RPMI7951 (cell line): Measurements from ENCODE around the gene SOCS6. TPM values are rescaled to one million over a fixed set of nuclear protein-coding genes. Genes with fewer than 3 reads are reported as not detected.
"Not testable (repeated sequence)": the region's sequence is repeated elsewhere in the genome, so short reads cannot be mapped to it uniquely, and the experiment has no call there.

ENCODE experiments used
- DNase-seq: peaks from one replicate; pipeline ENCODE4 v3.0.0-alpha.2; 2012; ENCODE audit warnings: low read depth
- total RNA-seq: library from RNA; depleted of rRNA; stranded (reverse); fragments of >200 nt; shearing (Covaris generic); gene quantifications from 2 replicates; pipeline ENCODE4 v1.2.3, GENCODE V29; 2014

Gene SOCS6
- total RNA-seq, 1 experiment from 2014 or later, result 27.6 TPM

DNA sequence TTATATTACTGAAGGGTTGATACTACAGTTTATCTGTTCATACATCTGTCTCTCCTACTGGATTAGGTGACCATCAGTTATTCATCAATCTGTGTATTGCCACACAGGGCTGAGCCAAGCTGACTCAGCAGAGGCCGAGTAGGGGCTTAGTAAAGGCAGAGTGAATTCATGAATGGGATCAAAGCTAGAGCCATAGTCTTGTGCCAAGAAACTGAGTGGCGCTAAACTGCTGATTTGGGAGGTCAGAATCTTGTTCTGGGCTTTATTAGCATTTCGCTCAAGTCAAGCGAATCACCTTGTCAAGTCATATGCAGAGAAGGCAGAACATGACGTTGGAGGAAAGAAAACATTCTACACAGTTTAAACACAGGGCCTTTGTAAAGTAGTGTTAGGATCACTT is 34.1 kb downstream of the SOCS6 start:
- peak; percentile 23 for DNase-seq

DNA sequence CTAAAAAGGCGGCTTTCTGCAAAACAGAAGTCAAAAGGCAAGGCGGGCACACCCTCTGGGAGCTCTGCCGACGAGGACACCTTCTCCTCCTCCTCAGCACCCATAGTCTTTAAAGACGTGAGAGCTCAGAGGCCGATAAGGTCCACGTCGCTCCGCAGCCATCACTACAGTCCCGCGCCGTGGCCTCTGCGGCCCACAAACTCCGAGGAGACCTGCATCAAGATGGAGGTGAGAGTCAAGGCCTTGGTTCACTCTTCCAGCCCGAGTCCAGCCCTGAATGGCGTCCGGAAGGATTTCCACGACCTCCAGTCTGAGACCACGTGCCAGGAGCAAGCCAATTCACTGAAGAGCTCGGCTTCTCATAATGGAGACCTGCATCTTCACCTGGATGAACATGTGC is 36.1 kb downstream of the SOCS6 start:
- no peak for DNase-seq

DNA sequence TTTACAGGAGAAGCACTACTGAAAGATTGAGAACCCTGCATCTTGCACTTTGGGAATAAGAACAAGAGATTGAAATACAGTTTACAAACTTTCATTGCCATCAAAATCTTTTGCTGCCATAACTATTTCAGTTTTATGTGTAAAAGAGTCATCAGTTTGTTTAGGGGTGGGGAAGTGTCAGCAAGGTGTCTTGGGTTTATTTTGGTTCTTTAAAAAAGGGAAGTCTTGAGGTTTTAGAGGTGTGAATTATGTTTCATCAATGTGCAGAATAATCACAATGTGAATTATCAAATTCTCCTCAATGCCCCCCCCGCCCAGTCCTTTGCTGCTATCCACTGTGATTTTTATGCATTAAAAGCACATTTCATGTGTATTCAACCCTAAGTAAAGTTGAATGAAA is 37.4 kb downstream of the SOCS6 start:
- DNase-seq, result no peak

DNA sequence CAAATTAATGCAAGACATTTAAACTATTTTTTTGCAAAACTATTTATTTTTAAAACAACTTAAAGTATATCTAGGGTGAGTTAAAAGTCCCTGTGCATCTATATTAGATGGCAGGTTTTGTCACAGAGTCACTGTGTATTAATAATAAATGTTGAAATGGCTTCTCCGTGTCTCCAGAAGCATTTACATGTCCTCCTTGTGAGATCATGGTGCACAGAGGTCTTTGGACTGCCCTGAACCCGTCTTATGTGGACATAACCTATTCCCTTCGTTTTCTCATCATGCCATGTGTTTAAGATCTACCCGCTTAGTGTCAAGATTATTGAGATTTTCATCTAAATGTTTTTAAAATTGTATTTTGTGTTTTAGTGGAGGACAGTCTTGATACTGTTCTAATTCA is 39.3 kb downstream of the SOCS6 start:
- no peak for DNase-seq

DNA sequence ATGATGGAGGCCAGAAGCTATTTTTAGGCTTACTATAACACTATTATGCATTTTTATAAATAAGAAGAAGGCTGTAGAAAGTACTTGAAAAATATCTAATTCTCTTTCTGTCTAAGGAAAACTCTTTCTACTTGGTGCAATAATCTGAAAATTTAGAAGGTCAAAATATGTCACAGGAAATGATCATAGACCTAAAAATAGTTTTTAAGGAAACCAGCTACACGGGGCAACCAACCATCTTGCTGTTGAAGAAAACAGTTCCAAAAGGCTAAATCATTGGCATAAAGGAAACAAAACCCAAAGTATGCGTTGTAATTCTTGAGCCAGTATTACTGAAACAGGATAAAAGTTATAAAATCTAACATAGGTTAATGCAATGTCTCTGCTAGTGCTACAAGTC is 40.2 kb downstream of the SOCS6 start:
- no peak for DNase-seq

DNA sequence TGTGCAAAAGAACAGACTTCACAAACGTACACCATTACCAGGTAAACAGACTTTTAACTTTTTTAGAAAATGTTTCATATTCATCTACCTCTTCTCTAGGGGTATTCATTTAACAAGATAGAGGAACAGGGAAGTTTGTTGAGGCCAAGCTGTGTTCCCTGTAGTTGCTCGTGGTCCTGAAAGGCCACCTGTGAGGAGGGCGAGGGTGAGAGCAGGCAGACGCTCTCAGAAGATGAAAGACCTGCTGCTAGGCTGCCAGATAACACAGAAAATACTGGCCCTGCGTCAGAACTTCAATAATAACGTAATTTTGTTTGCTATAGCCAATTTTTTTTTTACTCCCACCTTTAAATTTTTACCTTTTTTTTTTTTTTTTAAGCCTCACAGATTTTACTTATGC is 42.0 kb downstream of the SOCS6 start:
- DNase-seq, result no peak

DNA sequence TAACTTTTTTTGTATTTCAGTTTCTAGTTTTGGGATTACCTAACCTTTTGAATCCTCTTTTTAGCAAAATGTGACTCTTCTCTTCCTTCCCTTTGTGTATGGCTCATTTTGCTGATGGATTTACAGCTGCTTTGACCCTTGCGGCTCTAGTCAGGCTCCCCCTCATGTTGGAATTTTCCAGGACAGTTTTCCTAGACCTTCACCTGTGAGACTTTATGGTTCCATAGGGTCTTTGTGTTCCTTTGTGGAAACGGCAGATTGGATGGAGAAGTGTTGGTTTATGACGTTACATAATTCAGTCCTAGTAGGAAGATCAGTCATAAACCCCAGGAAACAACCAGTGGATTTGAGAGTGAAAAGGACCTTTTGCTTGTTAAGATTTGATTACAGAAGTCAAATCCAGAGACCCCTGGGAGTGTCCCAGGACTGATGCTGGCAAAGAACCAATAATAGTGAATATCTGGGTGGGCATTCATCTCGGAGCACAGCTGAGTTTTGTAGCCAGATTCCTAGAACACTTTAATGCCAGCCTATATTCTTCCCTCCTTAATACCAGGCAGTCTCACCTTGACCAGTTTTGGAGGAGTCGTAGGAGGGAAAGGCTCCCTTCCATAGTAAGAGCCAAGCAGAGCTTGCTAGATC is 42.7 kb downstream of the SOCS6 start:
- no peak for DNase-seq

DNA sequence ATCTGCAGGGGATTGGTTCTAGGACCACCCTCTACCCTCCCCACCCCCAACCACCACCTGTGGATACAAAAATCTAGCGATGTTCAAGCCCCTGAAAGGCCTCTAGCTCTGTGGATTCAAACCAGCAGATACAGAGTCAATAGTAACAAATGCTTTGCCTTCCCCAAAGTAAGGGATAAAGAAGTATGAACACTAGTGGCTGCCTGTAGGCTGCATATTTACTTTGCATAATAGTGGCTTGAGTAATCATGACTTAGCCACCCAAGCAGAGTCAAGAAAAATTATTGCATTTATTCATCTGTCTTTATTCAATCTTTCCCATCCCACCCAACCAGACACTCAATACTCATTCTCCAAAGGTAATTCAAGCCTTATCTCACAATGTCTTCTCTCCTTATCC is 43.8 kb downstream of the SOCS6 start:
- DNase-seq, result no peak

DNA sequence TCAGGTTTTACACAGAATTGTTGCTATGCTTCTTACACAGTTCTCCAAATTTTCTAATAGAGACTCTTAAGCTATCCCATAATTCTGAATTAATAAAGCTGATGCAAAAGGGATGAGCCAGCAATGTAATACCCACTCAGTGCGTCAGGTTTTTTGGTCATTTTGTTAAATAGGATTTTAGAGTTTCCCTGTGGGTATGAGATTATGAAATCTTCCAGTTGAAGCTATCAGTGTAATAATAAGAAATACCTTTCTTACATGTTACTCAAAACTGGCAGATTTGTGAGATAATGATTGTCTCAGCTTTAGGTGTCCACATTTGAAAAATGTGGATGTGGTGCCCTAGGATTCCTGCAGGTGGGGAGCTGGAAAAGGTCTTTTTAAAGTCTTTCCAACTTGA is 44.5 kb downstream of the SOCS6 start:
- no peak for DNase-seq

DNA sequence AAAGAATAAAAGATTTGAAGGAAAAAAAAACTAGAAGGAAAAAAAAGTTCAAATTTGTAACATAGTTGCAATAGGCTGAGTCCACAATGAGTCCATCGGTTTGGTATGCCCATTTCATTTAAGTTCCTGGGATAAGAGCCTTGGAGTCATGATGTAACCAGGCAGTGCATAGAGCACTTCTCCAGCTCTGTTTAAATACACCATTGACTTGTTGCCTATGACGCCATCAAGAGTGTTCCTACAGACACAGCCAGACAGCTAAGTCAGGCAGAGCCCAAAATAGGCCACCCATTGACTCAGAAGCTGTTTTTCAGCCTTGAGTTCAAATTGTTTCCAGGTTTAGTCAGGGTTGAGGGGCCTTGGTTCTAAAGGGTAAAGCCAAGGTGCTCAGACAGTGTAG is 44.9 kb downstream of the SOCS6 start:
- DNase-seq, result peak; percentile 72

DNA sequence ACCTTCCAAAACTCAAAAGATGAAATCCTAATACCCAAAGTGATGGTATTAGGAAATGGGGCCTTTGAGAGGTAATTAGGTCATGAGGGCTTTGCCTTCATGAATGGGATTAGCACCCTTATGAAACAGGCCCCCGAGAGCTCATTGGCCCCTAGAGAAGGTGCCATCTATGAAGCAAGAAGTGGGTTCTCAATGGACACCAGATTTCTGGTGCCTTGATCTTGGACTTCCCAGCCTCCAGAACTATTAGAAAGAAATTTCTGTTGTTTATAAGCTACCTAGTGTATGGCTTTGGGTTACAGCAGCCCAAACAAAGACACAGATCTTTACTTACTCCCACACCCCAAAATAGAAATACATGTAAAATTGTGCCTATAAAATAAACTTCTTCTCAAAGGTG is 45.4 kb downstream of the SOCS6 start:
- no peak for DNase-seq

DNA sequence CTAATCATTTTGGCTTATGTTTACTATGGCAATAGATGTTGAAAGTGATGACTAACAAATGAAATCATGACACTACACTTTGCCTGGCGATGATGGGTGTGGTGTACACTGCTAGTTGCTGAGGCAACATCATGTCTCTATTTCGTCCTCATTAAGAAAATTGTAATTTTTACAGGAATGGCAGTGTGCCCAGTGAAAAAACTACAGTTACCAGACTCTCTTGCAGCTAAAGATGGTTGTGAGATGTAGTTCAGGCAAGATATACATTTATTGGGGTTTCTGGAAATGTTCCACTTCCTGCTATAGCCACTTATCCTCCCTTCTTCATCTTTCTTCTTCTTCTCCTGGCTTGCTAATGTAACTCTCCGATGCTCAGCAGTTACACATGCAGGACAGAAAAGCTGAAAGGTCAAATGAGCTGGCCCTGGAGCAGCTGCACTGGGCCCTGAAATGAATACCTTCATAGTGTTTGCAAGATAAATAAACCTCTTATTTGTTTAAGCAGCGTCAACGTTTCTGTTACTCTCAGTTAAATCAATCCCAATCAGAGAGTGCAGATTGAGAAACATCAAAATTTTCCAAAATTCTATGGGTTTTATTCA is 46.0 kb downstream of the SOCS6 start:
- DNase-seq, result no peak

DNA sequence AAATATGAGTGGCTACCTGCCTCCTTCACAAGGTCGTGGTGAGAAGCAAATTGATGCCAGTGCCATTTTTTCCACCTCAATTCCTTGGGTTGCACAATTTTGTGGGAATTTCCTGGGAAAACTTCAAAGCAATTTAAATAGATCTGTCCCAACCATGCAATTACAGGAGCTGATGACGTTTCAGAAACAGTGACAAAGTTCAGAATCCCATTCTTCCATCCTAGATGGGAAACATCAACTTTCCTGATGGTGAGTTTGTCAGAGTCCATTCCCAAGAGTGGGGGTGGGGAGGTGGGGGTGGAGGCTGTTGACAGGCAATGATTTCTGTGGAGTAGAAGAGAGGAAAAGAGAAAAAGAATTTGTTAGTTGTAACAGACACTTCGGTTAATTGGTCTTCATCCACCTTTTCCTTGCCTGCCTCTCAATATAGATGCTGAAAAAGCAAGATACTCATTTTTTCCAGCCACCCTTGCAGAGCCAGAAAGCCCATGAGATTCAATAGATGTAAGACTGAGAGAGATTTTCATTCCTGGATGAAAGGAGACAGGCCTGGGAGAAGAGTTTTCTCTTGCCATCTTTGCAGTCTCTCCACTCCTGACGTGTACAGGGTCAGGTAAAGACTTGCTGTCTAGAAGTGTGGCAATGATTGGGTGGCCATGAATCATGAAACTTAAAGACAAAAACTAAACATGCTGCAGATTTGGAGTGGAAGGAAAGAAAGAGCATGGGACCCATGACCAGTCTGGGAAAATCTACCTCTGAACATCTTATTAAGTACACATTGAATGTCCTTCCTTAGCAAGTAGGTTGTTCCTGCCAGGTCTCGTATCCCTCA is 47.3 kb downstream of the SOCS6 start:
- peak; percentile 42 for DNase-seq

DNA sequence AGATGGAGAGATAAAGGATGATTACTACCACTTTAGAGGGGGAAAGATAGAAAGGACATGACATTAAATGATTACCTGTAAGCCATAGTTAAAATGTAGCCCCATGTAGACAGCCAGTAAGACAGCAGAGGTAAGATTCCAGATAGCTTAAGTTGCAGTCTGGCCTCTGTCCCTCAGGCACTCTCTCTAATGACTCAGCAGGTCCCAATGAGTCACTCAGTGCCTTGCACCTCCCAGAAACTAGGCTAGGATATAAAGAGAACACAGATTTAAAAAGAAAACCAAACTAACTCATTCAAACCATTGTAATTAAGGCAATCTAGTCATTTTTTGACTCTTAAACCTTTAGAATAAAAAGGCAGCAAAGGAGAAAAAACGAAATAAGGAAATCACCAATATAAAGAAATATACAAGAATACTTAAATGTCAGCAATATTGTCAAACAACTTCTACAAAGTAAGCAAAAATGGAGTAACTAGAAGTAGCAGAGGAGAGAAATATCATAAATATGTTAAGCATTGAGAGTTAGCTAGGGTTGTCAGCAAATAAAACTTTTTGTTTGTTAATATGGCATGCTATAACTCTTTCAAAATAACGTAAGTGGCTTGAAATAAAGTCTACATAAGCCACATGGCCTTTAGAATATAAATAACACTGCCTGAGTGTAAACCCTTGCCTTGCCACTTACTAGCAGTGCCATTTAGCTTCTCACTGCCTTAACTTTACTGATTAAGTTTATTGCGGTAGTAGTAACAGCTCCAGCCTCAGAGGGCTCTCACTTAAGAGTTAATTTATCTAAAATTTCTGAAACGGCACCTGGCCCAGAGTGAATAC is 48.5 kb downstream of the SOCS6 start:
- DNase-seq, result peak; percentile 89

DNA sequence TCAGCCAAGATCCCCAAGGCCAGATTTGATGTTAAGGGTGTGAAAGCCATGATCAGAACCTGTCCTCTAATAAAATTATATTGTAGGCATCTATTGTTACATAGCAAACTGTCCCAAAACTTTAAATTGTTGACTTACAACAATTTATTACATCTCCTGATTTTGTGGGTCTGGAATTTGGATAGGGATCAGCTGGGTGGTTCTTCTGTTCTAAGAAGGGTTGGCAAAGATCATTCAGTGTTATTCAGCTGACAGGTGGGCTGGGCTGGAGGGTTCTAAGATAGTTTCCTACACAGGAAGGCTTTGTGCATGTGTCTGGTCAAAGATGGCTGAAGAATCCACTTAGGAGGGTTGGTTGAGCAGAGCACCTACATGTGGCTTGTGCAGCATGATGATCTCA is 50.0 kb downstream of the SOCS6 start:
- no peak for DNase-seq

DNA sequence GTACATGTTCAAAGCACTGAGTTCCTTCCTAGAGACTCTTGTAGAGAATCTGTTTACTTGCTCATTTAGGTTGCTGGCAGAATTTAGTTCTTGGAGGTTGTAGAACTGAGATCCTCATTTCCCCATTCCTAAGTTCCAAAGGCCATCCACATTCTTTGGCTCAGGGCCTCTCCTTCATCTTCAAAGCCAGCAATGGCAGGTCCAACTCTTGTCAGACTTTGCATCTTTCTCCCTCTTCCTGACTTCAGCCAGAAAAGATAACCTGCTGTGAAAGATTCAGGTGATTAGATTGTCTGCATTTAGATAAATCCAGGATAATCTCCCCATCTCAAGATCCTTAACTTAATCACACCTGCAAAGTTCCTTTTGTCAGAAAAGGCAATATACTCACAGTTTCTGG is 51.1 kb downstream of the SOCS6 start:
- DNase-seq, result no peak

DNA sequence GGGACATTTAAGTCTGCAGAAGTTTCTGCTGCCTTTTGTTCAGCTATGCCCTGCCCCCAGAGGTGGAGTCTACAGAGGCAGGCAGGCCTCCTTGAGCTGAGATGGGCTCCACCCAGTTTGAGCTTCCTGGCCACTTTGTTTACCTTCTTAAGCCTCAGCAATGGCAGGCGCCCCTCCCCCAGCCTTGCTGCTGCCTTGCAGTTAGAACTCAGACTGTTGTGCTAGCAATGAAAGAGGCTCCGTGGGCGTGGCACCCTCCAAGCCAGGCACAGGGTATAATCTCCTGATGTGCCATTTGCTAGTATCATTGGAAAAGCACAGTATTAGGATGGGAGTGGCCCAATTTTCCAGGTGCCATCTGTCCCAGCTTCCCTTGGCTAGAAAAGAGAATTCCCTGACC is 59.6 kb downstream of the SOCS6 start:
- not testable (repeated sequence) for DNase-seq

DNA sequence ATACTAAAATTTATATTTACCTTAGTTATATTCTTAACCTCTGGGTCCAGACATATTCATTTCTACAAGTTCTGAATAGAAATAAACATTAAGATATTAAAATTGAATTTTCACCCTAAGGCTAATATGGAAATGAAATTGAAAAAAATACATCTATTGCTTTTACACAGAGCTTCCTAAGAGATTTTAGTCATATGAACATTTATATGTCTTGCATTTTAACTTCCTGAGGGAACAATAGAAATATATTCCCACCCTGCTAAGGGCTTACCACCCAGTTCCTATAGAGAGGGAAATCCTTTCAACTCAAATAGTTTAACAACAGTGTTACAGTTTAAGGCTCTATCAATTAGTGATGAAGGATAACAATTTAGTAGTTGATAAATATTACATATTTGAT is 60.5 kb downstream of the SOCS6 start:
- no peak for DNase-seq

DNA sequence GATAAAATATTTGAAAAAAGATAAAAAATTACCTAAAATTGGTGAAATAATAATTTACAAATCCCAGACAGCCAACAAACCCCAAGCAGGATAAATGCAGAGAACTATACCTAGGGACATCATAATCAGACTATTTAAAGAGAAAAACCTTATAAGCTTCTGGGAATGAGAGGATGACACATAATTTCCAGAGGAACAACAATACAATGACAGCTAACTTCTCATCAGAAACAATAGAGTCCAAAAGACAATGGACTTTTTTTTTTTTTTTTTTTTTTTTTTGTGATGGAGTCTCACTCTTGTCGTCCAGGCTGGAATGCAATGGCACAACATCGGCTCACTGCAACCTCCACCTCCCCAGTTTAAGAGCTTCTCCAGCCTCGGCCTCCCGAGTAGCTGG is 65.2 kb downstream of the SOCS6 start:
- DNase-seq, result no peak

DNA sequence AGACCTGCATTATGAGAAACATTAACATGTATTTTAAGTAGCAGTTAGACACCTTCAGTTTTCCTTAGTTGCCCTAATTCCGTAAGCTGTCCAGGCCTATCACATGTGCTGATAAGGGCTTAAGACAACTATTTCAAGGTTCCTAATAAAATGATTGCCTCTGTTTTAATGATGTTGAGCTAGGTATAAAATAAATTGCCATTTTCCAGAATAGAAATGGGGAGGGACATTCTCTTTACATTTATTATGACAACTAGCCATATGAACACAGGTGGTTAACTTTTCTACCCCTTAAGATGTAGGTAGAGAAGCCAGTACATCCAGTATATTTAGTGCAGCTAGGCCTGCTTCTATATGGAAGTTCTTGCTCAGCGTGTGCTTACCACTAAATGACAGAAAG is 65.9 kb downstream of the SOCS6 start:
- no peak for DNase-seq

DNA sequence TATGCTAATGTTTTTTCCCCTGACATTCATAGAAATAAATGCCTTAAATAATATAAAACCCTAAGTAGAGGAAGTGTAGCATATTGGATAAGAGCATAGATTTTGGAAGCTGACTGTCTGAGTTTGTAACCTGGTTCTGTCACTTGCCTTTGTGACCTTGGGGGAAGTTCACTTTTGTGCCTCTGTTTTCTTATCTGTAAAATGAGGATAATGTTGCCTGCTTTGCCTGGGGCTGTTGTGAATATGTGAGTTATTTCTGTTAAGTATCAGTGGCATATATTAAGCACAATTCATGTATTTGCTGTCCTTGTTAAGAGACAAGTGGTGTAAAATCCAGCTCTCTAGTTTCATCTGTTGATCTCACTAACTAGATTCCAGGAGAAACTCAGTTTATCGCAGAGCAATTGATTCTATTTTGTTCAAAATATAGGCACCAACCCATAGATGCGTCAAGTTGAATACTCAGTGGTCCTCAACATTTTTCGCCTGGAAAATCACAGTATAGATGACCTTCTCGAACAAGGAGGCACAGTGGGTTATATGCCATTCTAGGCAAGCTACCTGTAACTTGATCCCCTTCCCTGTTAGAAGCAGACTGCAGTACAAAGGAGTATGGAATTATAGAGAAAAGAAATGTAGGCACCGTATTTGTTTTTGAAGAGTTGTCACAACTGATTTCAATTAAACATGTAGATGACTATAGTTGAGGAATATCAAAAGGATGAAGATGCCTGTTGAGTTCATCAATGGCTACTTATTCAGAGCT is 67.0 kb downstream of the SOCS6 start:
- no peak for DNase-seq

DNA sequence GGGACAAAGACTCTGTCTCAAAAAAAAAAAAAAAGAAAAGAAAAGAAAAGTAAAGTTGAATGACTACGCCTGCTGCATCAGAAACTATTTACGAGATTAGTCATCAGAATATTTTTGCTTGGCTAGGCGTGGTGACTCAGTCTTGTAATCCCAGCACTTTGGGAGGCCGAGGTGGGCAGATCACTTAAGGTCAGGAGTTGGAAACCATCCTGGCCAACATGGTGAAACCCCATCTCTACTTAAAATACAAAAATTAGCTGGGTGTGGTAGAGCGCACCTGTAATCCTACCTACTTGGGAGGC is 69.2 kb downstream of the SOCS6 start:
- peak; percentile 91 for DNase-seq
